Renal pelvis (tissue), 4 donors: Measurements from ENCODE around the gene PIM3. TPM values are rescaled to one million over a fixed set of nuclear protein-coding genes. Genes with fewer than 3 reads are reported as not detected.

Experiments
- DNase-seq: peaks from one replicate; pipeline ENCODE4 v3.0.0-alpha.2; 2013
- polyA plus RNA-seq, 3 donors: library from polyadenylated mRNA; unstranded; fragments of 120-200 nt; gene quantifications; one replicate each; pipeline ENCODE4 v1.2.1, GENCODE V29; 2013; ENCODE audit not compliant: insufficient read length in 3 of 3

Gene PIM3
- polyA plus RNA-seq, 3 donors: 17.5 to 25.0 (median 22.2) TPM

DNA sequence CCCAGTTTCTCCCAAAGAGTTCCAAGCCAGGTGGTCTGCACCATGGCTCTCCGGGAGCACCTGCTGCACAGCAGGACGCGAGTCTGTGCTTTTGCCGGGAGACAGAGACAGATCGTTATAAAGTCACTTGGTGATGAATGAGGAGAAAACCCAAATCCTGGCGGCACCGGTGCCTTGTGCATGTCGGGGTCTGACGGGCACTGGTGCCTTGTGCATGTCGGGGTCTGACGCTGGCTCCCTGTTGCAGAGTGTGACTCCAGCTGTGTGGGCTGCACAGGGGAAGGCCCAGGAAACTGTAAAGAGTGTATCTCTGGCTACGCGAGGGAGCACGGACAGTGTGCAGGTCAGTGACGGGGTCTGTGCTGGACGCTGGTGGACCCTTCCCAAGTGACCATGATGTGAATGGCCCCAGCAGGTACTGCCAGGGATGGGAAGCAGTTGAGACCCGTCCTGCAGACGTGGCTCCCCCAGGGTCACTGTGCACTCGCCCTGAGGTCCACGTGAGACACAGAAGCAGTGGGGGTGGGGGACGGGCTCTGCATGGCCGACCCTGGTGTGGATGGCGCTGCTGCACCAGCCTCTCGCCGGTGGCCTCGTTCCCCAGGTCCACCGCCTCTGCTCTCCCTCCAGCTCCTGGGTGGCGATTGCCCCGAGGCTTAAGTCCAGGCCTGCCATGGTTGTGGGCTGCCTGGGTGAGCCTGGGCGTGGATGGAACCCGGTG, 36.3 kb upstream of the PIM3 start:
- no peak for DNase-seq

DNA sequence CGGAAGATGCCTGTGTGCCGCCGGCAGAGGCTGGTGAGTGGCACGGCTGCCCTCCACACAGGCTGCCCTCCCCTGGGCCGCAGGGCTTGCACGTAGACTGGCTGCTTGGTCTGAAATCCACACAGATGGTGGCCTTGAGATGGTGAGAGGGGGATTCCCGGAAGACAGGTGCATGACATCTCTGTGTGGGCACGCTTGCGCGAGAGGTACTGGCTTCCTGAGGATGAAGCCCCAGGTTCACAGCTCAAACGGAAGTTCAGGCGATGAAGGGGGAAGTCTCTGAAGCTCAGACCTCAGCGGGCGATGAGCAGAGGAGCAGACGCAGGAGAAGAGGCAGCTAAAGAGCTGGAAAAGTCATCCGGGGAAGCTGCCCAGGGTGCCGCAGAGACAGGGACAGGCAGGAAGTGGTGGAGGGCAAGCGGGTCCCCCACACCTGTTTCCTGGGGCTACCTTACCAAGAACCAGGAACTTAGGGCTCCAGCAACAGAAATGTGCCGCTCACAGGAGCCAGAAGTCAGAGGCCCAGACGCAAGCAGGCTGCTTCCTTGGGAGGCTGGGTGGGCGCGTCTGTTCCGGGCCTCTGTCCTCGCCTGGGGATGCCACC, 34.9 kb upstream of the PIM3 start:
- no peak for DNase-seq

DNA sequence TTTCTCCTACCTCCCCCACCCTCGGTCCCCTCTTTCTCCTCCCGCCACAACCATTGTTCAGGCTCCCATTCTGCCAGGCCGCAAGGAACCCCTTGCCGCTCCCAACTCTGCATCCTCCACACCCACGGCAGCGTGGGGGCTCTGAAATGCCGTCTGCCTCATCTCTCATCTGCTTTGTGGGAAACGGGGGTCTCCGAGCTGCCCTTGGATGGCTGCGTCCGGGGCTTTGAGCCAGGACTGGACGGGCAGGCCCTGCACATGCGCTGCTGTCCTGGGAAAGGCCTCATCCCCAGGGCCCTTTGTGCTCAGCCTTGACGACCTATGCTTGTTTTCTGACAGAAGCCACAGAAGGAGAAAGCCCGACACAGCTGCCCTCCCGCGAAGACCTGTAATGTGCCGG, 33.7 kb upstream of the PIM3 start:
- no peak for DNase-seq

DNA sequence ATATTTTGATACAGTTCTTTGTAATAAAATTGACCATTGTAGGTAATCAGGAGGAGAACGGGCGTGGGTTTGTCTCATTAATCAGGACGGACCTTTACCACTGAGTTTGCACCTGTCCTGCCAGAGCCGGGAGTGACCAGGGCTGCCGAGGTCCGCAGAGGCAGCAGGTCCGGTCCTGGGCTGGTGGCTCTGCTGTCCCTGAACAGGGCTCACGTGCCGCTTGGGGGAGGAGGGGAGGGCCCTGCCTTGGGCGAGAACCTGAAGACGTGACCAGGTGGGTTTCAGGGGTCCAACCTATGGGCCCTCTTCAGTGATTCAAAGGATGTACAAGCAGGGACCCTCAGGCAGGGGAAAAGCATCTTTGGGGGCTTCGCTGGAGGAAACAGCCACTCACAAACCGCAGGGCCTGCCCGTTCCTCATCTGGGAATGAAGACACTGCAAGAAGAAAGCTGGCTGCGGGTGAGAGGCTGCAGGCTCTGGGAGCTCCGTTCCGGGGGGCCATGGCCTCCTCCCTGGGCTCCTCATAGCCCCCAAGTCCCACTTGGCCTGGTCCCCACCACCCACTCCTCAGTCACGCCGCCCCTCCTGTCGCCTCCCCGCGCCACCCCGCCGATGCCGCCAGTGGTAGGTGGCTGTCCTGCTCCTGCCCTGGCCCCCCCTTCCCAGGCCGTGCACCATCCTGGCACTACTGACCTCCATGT, 32.9 kb upstream of the PIM3 start:
- no peak for DNase-seq

DNA sequence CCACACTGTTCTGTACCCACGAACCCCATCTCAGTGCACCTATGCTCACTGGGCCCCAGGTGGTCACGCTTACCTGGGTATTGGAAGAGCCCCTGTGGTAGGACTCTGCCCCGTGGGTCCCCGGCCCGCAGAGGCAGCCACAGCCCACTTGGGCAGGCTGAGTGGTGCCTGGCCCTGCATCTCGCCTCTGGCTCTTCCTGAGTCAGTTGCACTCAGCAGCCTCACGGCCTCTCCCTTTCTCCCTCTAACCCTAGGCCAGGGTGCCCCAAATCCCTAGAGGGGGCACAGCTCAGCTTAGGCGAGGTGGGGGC, 32.4 kb upstream of the PIM3 start:
- DNase-seq: no peak

DNA sequence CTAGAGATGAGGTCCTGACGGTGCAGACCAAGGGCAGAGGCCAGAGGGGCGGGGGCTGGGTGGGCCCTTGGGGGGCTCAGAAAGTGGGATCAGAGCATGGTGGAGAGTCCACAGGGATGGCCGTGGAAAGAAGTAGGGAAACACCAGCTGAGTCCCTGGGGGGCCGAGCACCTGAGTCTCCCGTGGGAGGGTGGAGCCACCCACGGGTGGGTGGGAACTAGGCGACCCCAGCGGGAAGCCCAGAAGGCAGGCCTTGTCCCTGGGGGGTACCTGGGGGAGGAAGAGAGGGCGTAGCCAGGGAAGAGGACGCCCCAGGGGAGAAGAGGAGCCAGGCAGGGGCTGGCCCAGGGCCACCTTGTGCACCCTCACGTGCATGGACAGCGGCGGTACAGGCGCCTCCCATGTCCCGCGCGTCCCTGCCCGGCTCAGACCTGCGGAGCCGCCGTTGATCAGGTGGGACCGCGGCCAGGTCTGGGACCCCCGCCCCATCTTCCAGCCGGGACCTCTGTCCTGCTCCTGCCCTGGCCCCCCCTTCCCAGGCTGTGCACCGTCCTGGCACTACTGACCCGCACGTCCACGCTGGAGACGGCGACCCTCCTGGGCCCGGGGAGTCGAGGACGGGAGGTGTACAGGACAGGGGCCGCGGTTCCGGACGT, 31.9 kb upstream of the PIM3 start:
- DNase-seq: no peak

DNA sequence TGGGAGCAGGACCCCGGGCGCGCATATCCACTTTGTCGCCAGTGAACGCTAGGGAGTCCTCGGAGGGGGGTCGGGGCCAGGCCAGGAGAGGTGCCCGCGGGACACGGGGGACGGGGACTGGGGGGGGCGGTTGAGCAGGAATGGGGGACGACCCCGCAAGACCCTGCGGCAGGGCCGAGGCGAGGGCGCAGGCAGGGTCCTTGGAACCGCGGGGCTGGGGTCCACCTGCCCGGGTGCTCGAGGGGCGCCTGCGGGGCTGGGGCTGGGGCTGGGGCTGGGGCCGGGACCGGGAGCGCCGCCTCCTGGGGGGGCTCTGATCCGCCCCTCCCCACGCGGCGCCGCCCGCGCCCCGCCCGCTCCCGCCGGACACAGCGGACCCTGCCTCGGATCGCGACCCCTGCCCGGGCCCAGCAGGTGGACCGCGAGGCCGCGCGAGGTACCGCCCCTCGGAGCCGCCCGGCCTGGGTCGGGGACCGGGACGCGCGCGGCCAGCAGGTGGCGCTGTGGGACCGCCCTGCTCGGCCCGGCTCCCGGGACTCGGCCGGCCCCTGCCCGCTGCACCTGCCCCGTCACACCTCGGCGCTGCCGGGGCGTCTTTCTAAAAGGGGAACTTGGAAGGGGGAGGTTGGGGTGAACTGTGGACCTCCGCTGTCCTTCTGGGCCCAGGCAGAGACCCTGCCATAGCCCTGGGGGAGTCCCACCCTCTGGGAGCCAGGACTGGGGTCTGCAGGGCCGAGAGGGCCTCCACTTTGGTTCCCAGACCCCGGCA, 31.2 kb upstream of the PIM3 start:
- no peak for DNase-seq

DNA sequence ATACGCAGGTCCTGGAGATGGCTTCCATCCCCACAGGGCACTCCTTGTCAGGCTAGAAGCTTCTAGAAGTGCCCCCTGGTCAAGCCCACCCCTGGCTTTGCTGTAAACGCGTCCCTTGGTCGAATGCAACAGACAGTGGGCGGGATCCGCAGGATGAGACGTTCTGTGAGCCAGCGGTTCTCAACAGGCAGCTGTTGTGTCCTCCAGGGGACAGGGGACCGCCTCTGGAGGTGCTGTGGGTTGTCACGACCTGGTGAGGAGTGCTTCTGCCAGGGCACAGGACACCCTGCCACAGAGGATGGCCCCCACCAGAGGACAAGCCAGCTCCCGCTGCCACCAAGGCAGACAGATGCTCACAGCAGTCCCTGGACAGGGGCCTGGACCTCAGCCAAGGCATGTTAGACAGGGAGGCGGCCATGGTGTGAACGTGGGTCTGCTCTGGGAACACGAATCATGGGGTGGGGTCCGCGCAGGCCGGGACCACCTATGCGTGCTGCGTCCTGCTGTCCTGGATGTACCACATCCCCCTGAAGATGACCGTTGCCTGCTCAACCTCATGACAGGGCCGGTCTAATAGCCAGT, 30.5 kb upstream of the PIM3 start:
- DNase-seq: no peak

DNA sequence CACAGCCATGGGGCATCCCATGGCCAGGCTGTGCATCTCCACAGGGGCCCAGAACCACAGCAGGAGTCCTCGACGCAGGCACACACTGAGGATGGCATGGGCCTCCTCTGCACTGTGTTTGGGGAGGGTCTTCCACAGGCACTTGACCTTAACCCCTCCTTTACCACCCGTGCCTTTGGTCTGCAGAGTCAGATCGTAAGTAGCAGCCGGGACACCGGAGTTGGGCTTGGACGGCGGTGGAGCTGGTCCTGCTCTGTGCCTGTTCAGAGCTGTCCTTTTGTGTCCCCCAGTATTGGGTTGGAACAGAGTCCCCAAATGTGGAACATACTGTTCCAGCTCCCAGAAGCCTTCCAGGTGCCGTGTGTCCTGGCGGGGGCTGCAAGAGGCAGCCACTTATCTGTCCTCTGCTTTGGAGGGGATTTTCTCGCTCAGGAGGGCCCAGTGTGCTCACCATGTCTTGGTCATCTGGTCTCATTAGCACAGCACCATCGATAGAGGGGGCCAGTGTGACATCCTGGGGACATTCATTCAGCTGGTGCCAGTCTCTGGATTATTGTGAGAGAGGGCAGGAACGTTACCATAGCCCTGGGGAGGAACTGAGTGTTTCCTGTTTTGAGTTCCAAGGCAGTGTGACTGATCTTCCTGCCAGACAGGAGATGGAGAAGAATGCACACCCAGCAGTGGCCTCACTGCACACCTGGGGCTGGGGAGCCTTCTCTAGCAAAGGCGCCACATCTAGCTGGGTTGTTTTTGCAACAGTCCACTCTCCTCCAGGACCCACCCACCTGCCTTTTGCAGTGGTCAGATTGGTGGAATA, 29.8 kb upstream of the PIM3 start:
- DNase-seq: no peak

DNA sequence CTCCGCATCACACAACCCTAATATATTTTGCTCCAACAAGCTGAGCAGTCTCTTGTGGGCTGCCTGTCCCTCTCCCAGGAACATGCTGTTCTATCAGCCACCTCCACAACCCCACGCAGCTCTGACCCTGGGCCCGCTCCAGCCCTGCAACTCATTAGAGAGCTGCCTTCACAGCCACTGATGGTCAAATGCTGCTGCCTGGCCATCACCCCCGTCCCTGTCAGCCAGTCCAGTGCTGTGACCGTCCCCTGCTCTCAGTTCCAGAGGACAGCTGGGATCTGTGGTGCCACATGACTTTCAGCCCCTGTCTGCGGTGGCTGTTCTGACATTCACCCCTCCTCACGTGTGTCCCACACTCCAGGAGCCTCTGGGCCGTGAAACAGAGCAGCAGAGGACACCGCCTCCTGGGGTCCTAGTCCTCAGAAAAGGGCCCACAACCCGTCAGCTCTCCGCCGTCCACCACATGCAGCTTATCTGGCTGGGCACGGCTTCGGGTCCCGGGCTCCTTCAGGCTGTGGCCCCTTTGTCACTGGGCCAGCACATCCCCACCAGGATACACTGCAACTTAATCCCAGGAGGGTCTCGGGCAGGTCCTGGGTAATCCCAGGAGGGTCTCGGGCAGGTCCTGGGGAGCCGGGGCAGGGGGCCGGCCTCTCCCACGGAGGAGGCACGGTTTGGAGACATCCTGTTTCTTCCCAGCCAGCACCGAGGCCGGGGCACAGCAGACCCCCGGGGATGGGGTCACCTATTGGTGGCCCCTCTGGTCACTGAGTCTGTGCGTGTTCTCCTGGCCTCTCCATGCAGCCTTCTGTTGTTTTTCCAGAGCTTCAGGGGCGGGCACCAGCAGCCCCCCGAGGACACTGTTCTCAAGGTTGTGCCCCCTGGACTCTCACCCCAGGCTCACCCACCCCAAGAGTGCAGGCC, 27.1 kb upstream of the PIM3 start:
- DNase-seq: no peak

DNA sequence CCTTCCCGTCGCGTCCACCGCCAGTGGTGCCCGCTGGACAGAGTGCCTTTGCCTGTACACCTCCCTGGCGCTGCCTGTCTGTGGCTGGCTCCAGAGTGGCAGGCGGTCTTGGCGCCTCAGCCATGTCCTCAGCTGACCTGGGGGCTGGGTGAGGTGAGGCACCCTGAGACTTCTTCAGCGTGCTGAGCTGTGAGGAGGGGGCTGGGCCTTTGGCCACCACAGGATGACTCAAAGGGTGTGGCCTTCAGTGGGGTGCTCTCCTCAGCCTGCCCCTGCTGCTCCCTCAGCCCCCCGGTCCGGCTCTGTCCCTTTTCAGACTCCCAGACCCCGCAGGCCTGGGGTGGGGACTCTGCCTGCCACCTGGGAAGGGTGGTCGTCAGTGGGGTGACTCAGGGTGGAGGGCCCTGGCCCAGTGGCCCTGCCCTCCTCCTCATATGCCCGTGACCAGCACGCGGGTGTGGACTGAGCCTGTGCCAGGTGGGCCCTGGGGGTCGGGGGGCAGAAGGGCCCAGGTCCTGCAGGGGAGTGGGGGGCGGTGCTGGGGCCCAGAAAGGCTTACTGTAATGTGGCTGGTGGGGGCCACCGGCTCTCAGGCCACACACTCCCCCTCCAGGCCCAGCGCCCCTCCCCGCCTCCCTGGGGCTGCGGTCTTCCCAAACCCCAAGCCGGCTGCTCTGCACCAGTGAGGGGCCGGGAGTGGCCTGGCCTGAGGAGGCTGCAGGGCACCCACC, 26.2 kb upstream of the PIM3 start:
- DNase-seq: no peak

DNA sequence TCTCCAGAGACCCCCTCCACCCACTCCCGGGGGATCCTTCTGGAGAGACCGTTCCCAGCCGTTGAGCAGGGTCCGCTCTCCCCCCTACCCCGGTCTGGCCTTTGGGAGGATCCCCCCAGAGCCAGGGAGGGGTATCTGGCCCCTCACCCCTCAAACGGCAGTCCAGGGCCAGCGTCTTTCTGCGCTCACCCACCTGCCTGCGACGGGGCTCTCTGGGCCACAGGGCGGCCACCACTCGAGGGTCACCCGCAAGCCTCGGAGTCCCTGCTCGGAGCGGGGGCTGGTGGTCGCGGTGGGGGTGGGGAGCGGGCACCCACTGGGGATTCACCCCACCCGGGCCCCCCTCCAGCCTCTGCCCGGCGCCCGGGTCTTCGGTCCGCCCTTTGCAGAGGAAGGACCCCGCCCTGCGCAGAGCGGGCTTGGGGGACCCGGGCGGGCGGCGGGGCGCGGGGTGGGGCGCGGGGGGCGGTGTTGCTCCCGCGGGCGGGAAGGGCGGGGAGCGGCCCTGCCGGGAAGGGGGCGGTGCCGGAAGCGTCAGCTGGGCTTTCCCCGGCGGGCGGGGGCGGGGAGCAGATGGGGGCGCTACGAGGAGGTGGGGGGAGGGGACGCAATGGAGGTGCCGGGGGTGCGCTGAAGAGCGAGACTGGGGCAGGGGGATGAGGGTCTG, 25.5 kb upstream of the PIM3 start:
- no peak for DNase-seq

DNA sequence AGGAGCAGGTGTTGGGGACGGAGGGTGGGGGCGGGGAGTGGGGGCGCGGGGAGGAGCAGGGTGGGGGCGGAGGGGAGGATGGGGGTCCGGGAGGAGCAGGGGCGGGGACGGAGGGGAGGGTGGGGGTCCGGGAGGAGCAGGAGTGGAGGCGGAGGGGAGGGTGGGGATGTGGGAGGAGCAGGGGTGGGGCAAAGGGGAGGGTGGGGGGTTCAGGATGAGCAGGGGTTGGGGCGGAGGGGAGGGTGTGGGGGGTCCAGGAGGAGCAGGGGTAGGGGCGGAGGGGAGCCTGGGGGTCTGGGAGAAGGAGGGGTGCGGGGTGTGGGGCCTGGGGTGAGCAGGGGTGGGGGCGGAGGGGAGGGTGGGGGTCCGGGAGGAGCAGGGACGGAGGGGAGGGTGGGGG, 25.0 kb upstream of the PIM3 start:
- no peak for DNase-seq

DNA sequence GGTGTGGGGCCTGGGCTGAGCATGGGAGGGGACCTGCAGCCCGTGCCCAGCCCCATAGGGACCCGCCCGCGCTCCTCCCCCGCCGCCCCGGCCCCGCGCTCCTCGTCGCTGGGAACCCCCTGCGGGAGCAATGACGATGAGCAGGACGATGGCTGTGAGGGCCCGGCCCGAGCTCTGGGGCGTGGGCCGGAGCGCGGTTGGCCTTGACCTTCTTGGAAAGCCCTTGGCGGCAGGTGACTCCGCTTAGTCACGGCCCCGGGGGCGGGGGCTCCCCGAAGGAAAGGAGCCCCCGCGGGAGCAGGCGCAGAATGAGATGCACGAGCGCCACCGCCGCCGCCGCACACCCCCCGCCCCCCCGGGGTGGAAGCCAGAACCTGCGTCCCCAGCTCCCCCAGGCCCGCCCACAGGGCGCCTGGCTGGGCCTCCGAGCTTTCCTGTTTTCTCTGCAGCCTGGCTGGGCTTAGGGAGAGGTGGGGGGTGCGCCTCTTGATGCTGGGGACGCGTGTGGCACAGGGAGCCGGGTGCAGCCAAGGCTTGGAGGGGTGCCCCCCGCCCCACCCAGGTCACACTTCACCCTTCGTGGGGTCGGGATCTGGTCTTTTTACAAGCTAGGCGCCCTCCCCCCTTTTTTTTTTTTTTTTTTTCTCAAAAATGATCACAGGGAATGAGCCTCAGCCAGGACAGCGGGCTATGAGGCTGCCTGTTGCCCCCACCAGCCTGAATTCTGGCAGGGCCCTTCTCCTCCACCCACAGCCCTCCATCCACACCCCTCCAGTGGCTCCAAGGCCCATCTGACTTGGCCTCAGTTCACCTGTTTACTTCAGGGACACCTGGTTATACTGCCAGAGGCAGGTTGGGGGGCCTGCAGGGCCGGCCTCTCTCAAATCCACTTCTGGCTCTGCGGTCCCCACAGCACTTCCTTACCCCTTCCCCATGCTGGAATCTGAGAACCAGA, 24.3 kb upstream of the PIM3 start:
- no peak for DNase-seq

DNA sequence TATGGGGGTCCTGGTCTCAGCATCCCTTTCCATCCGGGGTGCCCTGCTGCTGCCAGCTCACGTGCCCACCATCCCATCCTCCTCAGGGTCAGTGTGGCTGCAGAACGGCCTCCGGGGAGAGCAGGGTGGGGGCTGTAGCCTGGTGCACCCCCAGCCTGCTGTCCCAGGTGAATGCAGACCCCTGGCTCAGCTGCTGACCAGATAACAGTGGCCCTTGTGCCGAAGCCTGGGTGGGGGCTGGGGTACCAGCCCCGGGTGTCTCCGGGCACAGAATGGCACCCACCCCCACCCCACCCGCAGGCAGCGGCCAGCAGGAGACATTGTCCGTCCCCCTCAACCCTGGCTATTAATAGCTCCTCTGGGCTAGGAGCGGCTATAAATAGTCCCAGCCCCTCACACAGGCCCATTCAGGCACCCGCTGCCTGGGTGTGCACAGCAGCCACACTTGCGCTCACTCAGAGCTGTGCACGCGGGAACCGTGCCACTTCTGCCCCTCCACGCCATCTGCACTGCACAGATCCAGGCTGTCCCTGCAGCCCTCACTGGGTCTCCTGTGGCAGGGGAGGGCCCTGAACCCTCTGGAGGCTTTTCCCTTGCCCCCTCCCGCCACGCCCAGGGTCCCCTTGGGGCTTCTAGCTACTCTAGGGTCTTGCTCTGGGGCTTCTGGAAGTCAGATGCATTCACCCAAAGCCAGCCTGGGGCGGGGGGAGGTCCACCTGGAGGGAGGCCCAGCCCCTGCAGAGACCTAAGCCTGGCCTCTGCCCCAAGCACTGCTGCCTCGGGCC, 23.4 kb upstream of the PIM3 start:
- no peak for DNase-seq

DNA sequence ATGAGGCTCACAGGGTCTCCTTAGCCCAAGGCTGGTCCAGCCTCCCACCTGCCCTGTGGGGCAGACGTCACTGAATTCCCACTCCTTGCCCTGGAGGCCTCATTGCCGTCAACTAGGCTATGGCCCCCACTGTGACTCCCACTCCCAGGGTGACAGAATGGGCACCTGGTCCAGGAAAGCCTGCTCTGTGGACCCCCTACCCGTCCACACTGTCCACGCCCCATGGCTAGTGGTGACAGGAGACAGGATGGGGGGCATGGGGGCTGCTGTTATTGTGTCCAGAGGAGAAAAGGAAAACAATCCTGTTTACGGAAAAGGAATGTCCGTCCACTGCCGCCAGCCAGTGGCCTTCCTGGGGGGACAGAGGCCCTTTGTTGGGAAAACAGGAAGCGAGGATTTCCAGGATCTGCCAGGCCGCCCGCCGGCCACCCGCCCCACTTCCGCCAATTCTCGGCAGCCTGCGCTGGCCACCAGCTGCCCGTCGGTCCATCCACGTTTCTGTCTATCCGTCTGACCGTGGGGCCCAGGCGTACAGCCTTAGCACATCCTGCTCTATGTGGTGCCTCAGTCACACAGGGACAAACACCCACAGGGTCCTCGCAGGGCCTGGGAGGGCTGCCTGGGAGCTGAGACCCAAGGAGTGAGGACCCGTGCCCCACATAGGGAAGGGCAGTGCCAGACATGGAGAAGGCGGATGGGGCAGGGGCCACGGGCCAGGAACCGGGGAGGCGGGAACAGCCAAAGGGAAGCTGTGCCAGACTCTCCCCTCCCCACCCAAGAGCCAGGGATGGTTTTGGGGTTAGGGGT, 22.6 kb upstream of the PIM3 start:
- no peak for DNase-seq
